AG20443 (cell line): Measurements from ENCODE around the gene SERGEF.

Experiments
- DNase-seq: peaks from one replicate; pipeline ENCODE4 v3.0.0; 2012; ENCODE audit warnings: low spot score, mixed read lengths

The SERGEF gene

GRCh38 chr11:17861036-17861755, 151.7 kb downstream of the SERGEF start:
- DNase-seq = no peak

- DNase-seq = no peak
Measured at GRCh38 chr11:17859552-17859951, 153.3 kb downstream of the SERGEF start.

- DNase-seq = no peak
Measured at GRCh38 chr11:17855531-17856290, 157.1 kb downstream of the SERGEF start.

- no peak for DNase-seq
Measured at GRCh38 chr11:17853280-17853679, 159.6 kb downstream of the SERGEF start.

GRCh38 chr11:17852246-17852645, 160.6 kb downstream of the SERGEF start:
- no peak for DNase-seq

- DNase-seq = no peak
Measured at GRCh38 chr11:17851697-17852096, 161.2 kb downstream of the SERGEF start.

GRCh38 chr11:17850336-17850735, 162.5 kb downstream of the SERGEF start:
- DNase-seq = no peak

GRCh38 chr11:17848715-17849114, 164.1 kb downstream of the SERGEF start:
- no peak for DNase-seq

- DNase-seq = no peak
Measured at GRCh38 chr11:17846852-17847453, 165.9 kb downstream of the SERGEF start.

GRCh38 chr11:17845431-17845881, 167.4 kb downstream of the SERGEF start:
- peak; percentile 62 for DNase-seq

- no peak for DNase-seq
Measured at GRCh38 chr11:17840101-17840548, 172.7 kb downstream of the SERGEF start.

GRCh38 chr11:17839450-17839849, 173.4 kb downstream of the SERGEF start:
- DNase-seq = no peak

- DNase-seq = no peak
Measured at GRCh38 chr11:17838102-17838501, 174.7 kb downstream of the SERGEF start.

GRCh38 chr11:17831883-17832282, 181.0 kb downstream of the SERGEF start:
- no peak for DNase-seq

GRCh38 chr11:17831228-17831627, 181.6 kb downstream of the SERGEF start:
- no peak for DNase-seq

GRCh38 chr11:17828311-17828751, 184.5 kb downstream of the SERGEF start:
- peak; percentile 78 for DNase-seq

GRCh38 chr11:17827006-17827405, 185.8 kb downstream of the SERGEF start:
- no peak for DNase-seq

- DNase-seq = no peak
Measured at GRCh38 chr11:17822401-17822781, 190.5 kb downstream of the SERGEF start.

- DNase-seq = peak; percentile 79
Measured at GRCh38 chr11:17821648-17822400, 191.0 kb downstream of the SERGEF start.

- no peak for DNase-seq
Measured at GRCh38 chr11:17816232-17816931, 196.5 kb downstream of the SERGEF start.

- DNase-seq = no peak
Measured at GRCh38 chr11:17814546-17814945, 198.3 kb downstream of the SERGEF start.
